MCF 10A (cell line): ENCODE measurements around the gene AUH. TPM values are rescaled to one million over a fixed set of nuclear protein-coding genes. Genes with fewer than 3 reads are reported as not detected.

ENCODE experiments used
- BruUV-seq: library from RNA; stranded (reverse); fragments of 400-500 nt; replicated peaks from 2 replicates; lab custom pipeline; 2021; lab: Mats Ljungman, UMichigan
- CTCF ChIA-PET: fragments of 300-600 bp; sonication (Branson Sonifier 250); formaldehyde crosslinking; extraction: SDS; loops from one replicate; lab custom pipeline; 2021; ENCODE audit warnings: antibody characterized with exemption, inconsistent platforms; lab: Yijun Ruan, JAX
- POLR2A ChIA-PET: fragments of 300-600, 350-650 bp; sonication (Branson Sonifier 250); formaldehyde crosslinking; extraction: SDS; loops from one replicate; lab custom pipeline; 2020; ENCODE audit warnings: antibody characterized with exemption, inconsistent platforms; lab: Yijun Ruan, JAX
- DNase-seq: peaks from one replicate; pipeline ENCODE4 v3.0.0-alpha.2; 2018; ENCODE audit not compliant: unreplicated experiment
- H3K27ac Mint-ChIP-seq: one replicate; pipeline ENCODE4 v1.8.0; 2022; ENCODE audit warnings: mild to moderate bottlenecking, low read depth, mixed read lengths; ENCODE audit not compliant: unreplicated experiment
- H3K27me3 Mint-ChIP-seq: one replicate; pipeline ENCODE4 v1.8.0; 2022; ENCODE audit warnings: mixed read lengths; ENCODE audit not compliant: insufficient read depth, unreplicated experiment
- H3K36me3 Mint-ChIP-seq: one replicate; pipeline ENCODE4 v1.8.0; 2022; ENCODE audit warnings: mild to moderate bottlenecking, moderate library complexity, mixed read lengths; ENCODE audit not compliant: insufficient read depth, unreplicated experiment
- H3K4me1 Mint-ChIP-seq: one replicate; pipeline ENCODE4 v1.8.0; 2022; ENCODE audit warnings: mixed read lengths; ENCODE audit not compliant: insufficient read depth, unreplicated experiment
- H3K4me3 Mint-ChIP-seq: one replicate; pipeline ENCODE4 v1.8.0; 2022; ENCODE audit warnings: mild to moderate bottlenecking, moderate library complexity, mixed read lengths; ENCODE audit not compliant: unreplicated experiment
- H3K9me3 Mint-ChIP-seq: one replicate; pipeline ENCODE4 v1.8.0; 2022; ENCODE audit warnings: mixed read lengths; ENCODE audit not compliant: unreplicated experiment
- CTCF ChIP-seq: fragments of 200-600 bp; IDR thresholded peaks from one replicate; pipeline ENCODE4 v1.8.0; 2022; ENCODE audit warnings: antibody characterized with exemption, mild to moderate bottlenecking; ENCODE audit not compliant: unreplicated experiment
- intact Hi-C: fragments of 100-400 bp; cut with micrococcal nuclease; formaldehyde crosslinking; loops from 2 replicates; pipeline ENCODE4 v1.14.1; 2022
- total RNA-seq: library from RNA; stranded (reverse); gene quantifications from 2 replicates; pipeline ENCODE4 v1.2.3, GENCODE V29; 2022

Gene AUH
- total RNA-seq, 1 experiment from 2014 or later = 20.9 TPM

DNA sequence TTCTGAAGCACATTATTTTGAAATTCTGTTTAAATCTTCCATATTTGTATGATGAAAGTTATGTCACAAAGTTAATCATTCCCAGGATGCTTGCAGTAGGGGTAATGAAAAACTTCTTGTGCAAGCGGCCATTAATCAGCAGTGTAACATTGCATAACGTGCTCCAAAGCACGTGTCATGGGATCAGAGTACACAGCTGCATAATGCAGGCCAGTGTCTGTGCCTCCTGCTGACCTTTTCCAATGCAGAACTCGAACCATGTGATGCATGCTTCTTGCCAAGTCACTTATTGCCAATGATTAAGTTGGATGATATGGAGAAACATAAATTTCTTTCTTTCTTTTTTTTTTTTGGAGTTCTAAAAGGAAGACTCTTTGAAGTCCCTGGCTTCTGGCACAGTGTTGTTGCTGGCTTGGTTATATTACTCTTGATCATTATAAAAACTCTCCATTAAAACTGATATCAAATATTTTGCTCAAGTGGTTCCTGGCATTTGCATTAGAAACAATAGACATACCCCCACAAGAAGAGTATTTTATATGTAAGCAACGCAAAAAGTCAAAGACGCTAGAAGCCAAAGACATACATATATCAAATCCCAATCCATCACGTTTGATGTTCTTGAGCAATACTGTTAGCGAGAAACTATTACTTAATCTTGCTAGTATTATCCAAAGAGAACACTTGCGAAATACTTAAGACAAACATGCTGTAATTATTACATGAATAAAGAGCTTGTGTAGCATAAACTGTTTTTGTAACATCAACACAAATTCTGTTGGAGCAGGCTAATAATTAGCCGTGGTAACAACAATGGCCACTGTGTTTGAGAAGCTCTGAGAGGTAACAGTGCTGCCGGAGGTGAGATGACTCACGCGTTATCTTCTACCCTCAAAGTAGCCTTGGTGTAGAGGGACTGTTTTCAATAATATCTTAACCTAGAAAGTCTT lies 164.2 kb downstream of the AUH start:
- Mint-ChIP-seq H3K27me3 (no peaks in the 10 kb centered on the region), H3K9me3 (peaks cover 16% of the 10 kb centered on the region), H3K27ac (peak overlapping the region; percentile 90), H3K36me3 (no peaks in the 10 kb centered on the region), H3K4me3 (peak overlapping the region; percentile 40), H3K4me1 (peaks cover 30% of the 10 kb centered on the region)
- intact Hi-C loops = loop anchor here (1.0 to 10.0 kb wide), 4 partner anchors 137 to 283 kb away; partner anchors contain the start of gene NFIL3
- POLR2A ChIA-PET = interaction anchor here (0.6 to 12.1 kb wide), 47 partner anchors 9 to 530 kb away, joined by 3 to 110 read pairs (median 5); partner anchors contain the start of genes AUH and NFIL3
- BruUV-seq = no TSS peak
- TF ChIP-seq CTCF = no peak
- DNase-seq = peak; percentile 98
- CTCF ChIA-PET = interaction anchor here (0.5 to 3.6 kb wide), 11 partner anchors 9 to 282 kb away, joined by 3 to 14 read pairs (median 3); no protein-coding TSS in a partner anchor

DNA sequence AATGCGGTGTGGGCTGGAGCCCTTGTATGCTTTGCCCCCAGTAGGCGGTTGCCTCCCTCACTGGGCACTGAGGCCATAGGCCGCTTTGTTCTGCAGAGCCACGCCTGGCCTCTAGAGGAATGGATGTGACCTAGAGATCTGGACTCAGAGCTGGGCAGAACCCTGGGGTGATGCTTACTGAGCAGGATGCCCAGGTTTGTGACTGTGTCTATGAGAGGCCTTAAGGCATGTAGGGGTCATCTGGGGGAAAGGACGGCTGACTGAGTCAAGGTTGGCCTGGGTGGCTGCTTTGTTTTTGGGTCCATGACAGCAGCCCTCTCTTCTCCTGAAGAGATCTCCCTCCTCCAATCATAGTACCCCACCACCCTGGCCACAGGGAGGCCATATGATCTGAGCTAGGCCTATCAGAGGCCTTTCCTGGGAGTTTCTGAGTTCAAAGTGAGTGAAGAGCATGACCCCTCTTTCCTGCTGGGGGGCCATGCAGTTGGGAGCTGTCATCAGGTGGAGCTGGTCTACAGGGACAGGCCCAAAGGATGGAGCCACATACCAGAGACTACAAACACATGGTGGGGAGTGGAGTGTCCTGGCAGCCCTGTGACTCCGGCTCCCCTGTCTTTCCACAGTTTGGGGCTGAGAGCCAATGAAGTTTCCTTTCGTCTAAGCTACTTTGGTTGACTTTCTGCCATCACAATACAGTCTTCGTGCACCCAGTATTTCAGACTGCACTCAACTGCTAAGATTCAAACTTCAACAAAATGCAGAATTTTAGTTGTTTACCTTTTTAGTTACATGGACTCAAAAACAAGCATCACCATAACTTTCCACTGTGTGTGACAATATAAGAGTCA lies 165.4 kb downstream of the AUH start:
- H3K4me3 Mint-ChIP-seq = no peak overlapping the region
- H3K27me3 Mint-ChIP-seq = no peaks in the 10 kb centered on the region
- intact Hi-C loops = loop anchor here (5.0 to 10.0 kb wide), 2 partner anchors 226 to 282 kb away; partner anchors contain the start of gene NFIL3
- DNase-seq = no peak
- H3K36me3 Mint-ChIP-seq = no peaks in the 10 kb centered on the region
- BruUV-seq = no TSS peak
- H3K27ac Mint-ChIP-seq = peak overlapping the region; percentile 90
- ChIA-PET CTCF (interaction anchor here (0.5 to 1.4 kb wide), 9 partner anchors 59 to 281 kb away, joined by 3 to 9 read pairs (median 4); partner anchors contain the start of gene NFIL3), POLR2A (interaction anchor here (0.6 to 12.1 kb wide), 29 partner anchors 11 to 531 kb away, joined by 3 to 110 read pairs (median 10); partner anchors contain the start of genes AUH and NFIL3)
- peaks cover 12% of the 10 kb centered on the region for H3K9me3 Mint-ChIP-seq
- H3K4me1 Mint-ChIP-seq = peaks cover 37% of the 10 kb centered on the region
- TF ChIP-seq CTCF = no peak

DNA sequence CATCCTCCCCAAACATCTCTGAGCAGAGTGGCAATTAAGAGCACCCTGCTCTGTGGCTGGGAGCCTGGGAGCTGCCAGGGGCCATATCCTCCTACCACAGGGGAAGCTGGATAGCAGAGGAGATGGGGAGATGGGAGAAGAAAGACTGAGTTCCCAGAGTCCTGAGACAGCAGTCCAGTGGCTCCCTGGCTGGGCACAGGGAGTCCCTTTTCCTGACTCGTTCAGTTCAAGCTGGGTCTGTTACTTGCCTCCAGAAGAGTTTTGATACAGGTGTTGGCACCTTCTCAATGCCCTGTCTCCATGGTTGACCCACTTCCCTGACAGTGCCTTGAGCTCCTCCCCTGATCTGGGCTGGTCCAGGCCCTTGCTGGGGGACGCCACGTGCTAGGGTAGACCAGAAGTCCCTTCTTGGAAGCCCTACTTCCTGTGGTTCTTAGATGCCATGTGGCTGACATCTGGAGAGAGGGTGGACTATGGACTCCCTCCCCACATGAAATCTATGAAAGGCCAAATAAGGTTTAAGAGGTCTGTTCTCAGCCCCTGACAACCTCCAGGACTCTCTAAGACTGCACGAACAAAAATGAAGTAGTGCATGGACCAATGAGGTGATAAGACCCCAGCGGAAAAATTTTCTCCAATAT lies 166.2 kb downstream of the AUH start:
- H3K4me1 Mint-ChIP-seq = peaks cover 37% of the 10 kb centered on the region
- ChIA-PET CTCF (interaction anchor here (0.6 to 1.2 kb wide), 2 partner anchors 58 to 106 kb away, joined by 4 to 5 read pairs; no protein-coding TSS in a partner anchor), POLR2A (interaction anchor here (0.6 to 12.1 kb wide), 8 partner anchors 12 to 232 kb away, joined by 3 to 110 read pairs (median 4); partner anchors contain the start of gene AUH)
- no peaks in the 10 kb centered on the region for H3K36me3 Mint-ChIP-seq
- peaks cover 4% of the 10 kb centered on the region for H3K9me3 Mint-ChIP-seq
- BruUV-seq = no TSS peak
- H3K27ac Mint-ChIP-seq = peak overlapping the region; percentile 90
- no peaks in the 10 kb centered on the region for H3K27me3 Mint-ChIP-seq
- no peak for DNase-seq
- TF ChIP-seq CTCF = no peak
- no peak overlapping the region for H3K4me3 Mint-ChIP-seq
- intact Hi-C loops = loop anchor here (5.0 to 10.0 kb wide), 2 partner anchors 227 to 281 kb away; partner anchors contain the start of gene NFIL3
